HG03060 (cell line): ENCODE data around the gene SOAT2.
"Not testable (repeated sequence)": the region's sequence is repeated elsewhere in the genome, so short reads cannot be mapped to it uniquely, and the experiment has no call there.

ENCODE experiments used
- ATAC-seq: cut with Tn5 transposase; IDR thresholded peaks from one replicate; pipeline ENCODE4 v1.9.1; 2021; ENCODE audit warnings: low read depth, moderate number of reproducible peaks; ENCODE audit not compliant: unreplicated experiment

The SOAT2 gene

DNA sequence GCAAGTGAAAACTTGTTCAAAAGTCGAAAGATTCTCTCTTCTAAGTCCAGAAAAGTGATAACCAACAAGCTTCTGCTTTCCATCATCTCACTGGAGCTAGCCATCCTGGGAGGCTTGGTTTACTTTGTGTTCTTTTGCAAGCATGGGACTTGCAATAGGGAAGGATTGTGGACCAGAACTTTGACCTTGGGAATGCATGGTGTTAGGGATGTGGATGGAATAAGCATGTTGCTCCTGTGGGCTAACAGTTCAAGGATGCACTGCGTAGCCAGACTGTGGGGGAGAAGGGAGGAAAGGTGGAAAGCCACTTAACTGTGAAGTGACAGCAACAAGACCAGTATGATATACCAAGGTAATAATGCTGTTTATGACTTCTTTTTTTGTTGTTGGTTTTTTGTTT lies 28.6 kb downstream of the SOAT2 start:
- no peak for ATAC-seq

GRCh38 chr12:53133722-53134121 lies 30.4 kb downstream of the SOAT2 start:
- ATAC-seq, result no peak

DNA sequence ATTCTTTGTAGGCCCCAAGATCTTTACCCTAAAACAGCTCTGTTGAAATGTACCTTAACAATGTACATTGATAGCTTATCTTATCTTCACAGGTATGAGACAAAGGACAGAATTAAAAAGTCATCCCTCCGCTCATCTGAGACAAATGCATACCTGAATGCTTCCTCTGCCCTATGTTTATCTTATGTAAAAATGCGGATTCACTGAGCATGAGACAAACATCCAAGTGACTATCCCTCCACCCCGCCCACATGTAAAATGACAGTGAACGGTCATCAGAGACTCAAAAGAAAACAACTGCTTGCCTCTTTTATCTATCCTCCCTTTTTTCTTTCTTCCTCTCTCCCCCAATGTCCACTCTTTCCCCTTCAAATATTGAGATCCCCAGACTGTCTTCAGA lies 40.1 kb downstream of the SOAT2 start:
- ATAC-seq, result no peak

- no peak for ATAC-seq
Measured at GRCh38 chr12:53145383-53146260, 42.3 kb downstream of the SOAT2 start.

GRCh38 chr12:53147181-53147580 lies 43.9 kb downstream of the SOAT2 start:
- ATAC-seq, result no peak

GRCh38 chr12:53147653-53148052 lies 44.4 kb downstream of the SOAT2 start:
- ATAC-seq, result no peak

- no peak for ATAC-seq
Measured at GRCh38 chr12:53151039-53151438, 47.8 kb downstream of the SOAT2 start.

DNA sequence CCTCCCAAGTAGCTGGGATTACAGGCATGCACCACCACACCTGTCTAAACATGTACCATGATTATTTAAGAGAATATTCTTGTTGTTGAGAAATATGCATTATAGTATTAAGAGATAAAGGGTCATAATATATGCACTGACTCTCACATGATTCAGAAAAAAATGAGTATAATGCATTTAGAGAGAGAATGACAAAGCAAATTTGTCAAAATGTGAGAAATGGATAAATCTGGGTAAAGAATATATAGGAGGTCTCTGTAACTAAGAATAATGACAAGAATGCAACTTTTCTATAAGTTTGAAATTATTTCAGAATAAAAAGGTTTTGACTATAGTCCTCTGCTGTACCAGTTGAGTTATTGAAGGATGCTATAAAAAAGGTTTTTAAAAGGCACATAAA lies 49.1 kb downstream of the SOAT2 start:
- no peak for ATAC-seq

GRCh38 chr12:53159195-53159839 lies 56.0 kb downstream of the SOAT2 start:
- peak; percentile 52 for ATAC-seq

DNA sequence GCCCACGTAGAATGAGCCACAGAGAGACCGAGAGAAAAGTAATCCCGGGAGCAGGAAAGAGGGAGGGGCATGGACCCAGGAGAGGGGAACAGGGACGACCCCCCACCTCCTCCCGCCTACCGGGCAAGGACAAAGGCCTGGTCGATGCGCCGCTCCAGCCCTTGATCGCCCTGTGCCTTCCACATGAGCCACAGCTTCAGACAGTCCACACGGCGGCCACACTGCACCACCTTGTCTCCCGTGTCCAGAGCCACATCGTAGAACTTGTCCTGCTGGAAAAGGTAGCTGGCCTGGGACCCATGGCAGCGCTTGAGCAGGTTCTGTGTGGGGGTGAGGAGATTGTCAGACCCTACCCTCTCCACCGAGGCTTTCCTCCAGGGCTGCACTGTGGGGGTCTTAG lies 56.7 kb downstream of the SOAT2 start:
- no peak for ATAC-seq

- ATAC-seq, result no peak
Measured at GRCh38 chr12:53160673-53161072, 57.4 kb downstream of the SOAT2 start.

DNA sequence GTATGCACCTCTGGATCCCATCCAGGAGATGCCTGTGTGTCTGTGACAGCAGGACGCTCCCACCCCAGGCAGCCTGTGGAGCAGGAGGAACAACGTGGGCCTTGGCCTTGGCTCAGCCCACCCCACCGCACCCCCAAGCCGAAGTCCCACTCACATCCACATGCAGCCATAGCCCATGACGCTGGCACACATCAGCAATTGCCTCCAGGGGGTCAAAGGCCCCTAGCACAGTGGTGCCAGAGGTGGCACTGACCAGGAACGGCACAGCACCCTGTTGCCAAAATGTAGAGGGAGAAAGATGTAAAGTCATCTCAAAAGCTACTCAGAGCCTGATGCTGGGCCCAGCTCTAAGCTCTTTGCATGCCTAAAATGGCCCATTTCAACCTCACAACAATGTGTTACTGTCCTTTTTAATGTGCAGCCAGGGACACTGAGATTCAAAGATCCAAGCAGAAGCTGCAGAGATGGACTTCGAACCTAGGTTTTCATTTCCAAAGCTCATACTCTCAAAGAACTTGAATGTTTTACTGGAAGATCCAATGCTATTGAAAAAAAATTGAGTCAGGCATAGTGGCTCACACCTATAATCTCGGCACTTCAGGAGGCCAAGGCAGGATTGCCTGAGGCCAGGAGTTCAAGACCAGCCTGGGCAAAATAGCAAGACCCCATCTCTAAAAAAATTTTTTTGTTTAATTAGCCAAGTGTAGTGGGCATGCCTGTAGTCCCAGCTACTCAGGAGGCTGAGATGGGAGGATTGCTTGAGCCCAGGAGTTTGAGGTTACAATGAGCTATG lies 58.0 kb downstream of the SOAT2 start:
- no peak for ATAC-seq

- ATAC-seq, result not testable (repeated sequence)
Measured at GRCh38 chr12:53163008-53163407, 59.7 kb downstream of the SOAT2 start.

DNA sequence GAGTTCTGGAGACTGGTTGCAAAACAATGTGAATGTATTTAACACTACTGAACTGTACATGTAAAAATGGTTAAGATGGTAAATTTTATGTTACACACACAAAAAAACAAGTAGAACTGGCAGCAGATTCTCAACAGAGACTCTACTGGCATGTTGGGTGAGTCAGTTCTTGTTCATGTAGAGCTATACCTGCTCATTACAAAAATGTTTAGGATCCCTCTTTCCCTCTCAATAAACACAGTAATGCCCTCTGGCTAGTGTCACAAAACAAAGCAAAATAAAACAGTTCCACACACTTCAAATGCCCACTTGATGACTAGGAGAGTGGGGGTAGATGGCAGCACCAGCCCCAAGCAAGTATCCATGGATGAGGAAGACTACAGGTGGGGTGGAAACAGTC lies 63.6 kb downstream of the SOAT2 start:
- ATAC-seq, result no peak

DNA sequence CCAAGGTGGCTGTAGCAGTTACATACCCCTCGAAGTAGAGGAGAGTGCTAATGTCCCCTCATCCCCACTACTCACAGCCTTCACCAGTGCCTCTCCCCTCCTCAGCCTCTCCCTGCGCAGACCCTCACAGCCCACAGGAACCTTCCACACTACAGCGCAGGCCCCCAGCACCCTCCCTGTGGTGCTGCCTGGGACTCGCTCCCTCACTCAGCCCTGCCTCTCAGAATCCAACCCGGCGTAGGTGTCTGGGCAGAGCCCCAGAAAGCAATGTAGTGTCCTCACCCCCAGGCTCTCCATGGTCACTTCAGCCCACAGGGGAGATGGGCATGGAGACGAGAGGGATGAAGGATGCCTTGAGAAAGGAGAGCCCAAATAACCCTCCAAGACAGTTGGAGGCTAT lies 66.4 kb downstream of the SOAT2 start:
- ATAC-seq, result no peak

- ATAC-seq, result no peak
Measured at GRCh38 chr12:53170215-53170614, 66.9 kb downstream of the SOAT2 start.

- ATAC-seq, result no peak
Measured at GRCh38 chr12:53170876-53171724, 67.8 kb downstream of the SOAT2 start.

GRCh38 chr12:53171725-53172329 lies 68.5 kb downstream of the SOAT2 start:
- ATAC-seq, result no peak

DNA sequence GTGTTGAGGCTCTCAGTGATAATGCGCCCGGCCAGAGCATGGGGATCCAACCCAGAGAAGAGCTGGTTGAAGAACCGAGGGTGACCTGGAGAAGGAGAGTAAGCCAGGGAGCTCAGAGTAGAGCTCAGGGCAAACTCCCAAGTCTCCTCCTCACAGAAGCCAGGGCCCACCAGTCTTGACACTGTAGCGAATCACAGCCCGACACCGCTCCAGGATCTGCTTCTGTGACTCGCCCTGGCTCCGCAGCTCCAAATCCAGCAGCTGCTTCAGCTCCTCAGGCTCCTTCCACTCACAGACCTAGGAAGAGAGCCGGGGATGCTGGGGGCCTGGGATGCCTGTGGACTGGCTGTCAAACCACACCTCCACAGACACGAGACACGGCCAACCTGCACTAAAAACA lies 69.1 kb downstream of the SOAT2 start:
- ATAC-seq, result no peak
